Measurements from ENCODE around the gene KRT24.
"Not testable (repeated sequence)": the region's sequence is repeated elsewhere in the genome, so short reads cannot be mapped to it uniquely, and the experiment has no call there.

The KRT24 gene

GRCh38 chr17:40703652-40704051, at the start of gene KRT24:
Gene KRT24, minus strand, starts transcription at chr17:40703752. Its CDS starts 59 bp downstream, at chr17:40703693.
- no peak for DNase-seq (ENCODE audit: low spot score)

GRCh38 chr17:40751065-40751464, 47.5 kb upstream of the KRT24 start:
- DNase-seq (ENCODE audit: low spot score): no peak

- DNase-seq (ENCODE audit: low spot score): no peak
These were observed 46.8 kb upstream of the KRT24 start for GRCh38 chr17:40750391-40750790.

- DNase-seq (ENCODE audit: low spot score): not testable (repeated sequence)
These were observed 45.1 kb upstream of the KRT24 start for GRCh38 chr17:40748666-40749065.

- no peak for DNase-seq (ENCODE audit: low spot score)
These were observed 35.0 kb upstream of the KRT24 start for GRCh38 chr17:40738553-40738952.

GRCh38 chr17:40735016-40735415, 31.5 kb upstream of the KRT24 start:
- no peak for DNase-seq (ENCODE audit: low spot score)

- DNase-seq (ENCODE audit: low spot score): no peak
These were observed 30.5 kb upstream of the KRT24 start for GRCh38 chr17:40734018-40734417.

- no peak for DNase-seq (ENCODE audit: low spot score)
These were observed 27.4 kb upstream of the KRT24 start for GRCh38 chr17:40730970-40731369.

GRCh38 chr17:40727447-40728231, 24.1 kb upstream of the KRT24 start:
- no peak for DNase-seq (ENCODE audit: low spot score)

- DNase-seq (ENCODE audit: low spot score): peak; percentile 29
These were observed 23.4 kb upstream of the KRT24 start for GRCh38 chr17:40726919-40727318.

- DNase-seq (ENCODE audit: low spot score): no peak
These were observed 21.1 kb upstream of the KRT24 start for GRCh38 chr17:40724656-40725055.

- DNase-seq (ENCODE audit: low spot score): no peak
These were observed 18.7 kb upstream of the KRT24 start for GRCh38 chr17:40722241-40722640.

GRCh38 chr17:40720899-40721298, 17.3 kb upstream of the KRT24 start:
- no peak for DNase-seq (ENCODE audit: low spot score)

GRCh38 chr17:40718930-40719329, 15.4 kb upstream of the KRT24 start:
- no peak for DNase-seq (ENCODE audit: low spot score)

GRCh38 chr17:40717776-40718175, 14.2 kb upstream of the KRT24 start:
- no peak for DNase-seq (ENCODE audit: low spot score)

GRCh38 chr17:40714473-40714872, 10.9 kb upstream of the KRT24 start:
- DNase-seq (ENCODE audit: low spot score): no peak

- no peak for DNase-seq (ENCODE audit: low spot score)
These were observed 4.2 kb upstream of the KRT24 start for GRCh38 chr17:40707745-40708144.

GRCh38 chr17:40705584-40705983, 2.0 kb upstream of the KRT24 start:
- no peak for DNase-seq (ENCODE audit: low spot score)

- no peak for DNase-seq (ENCODE audit: low spot score)
These were observed 1.3 kb downstream of the KRT24 start for GRCh38 chr17:40702271-40702670.

GRCh38 chr17:40699853-40700252, 3.7 kb downstream of the KRT24 start:
- DNase-seq (ENCODE audit: low spot score): peak; percentile 18

GRCh38 chr17:40699371-40699770, 4.2 kb downstream of the KRT24 start:
- peak; percentile 45 for DNase-seq (ENCODE audit: low spot score)

GRCh38 chr17:40697297-40697696, 6.3 kb downstream of the KRT24 start:
- no peak for DNase-seq (ENCODE audit: low spot score)

GRCh38 chr17:40696651-40697072, 6.9 kb downstream of the KRT24 start:
- DNase-seq (ENCODE audit: low spot score): no peak

- no peak for DNase-seq (ENCODE audit: low spot score)
These were observed 7.6 kb downstream of the KRT24 start for GRCh38 chr17:40695874-40696472.

Measured in cerebellar cortex (tissue), 1 donor.